HEK293 (cell line): ENCODE data around the gene IRF8.

ENCODE experiments used
- CTCF ChIA-PET: fragments of 350-600 bp; formaldehyde crosslinking; extraction: SDS; loops from one replicate; lab custom pipeline; 2021; ENCODE audit warnings: antibody characterized with exemption; lab: Yijun Ruan, JAX
- POLR2A ChIA-PET: fragments of 300-600 bp; formaldehyde crosslinking; extraction: SDS; loops from one replicate; lab custom pipeline; 2020; ENCODE audit warnings: antibody characterized with exemption, inconsistent platforms; lab: Yijun Ruan, JAX
- H3K27ac ChIP-seq: fragments of 200-500 bp; sonication (Bioruptor generic); 2 replicates; pipeline ENCODE4 v1.5.1; 2014; ENCODE audit warnings: low read depth, low read length, control low read depth, inconsistent platforms; ENCODE audit errors: extremely low read depth
- H3K36me3 ChIP-seq, 2 experiments: fragments of 200-500 bp in 1 of 2; sonication (Bioruptor generic) in 1 of 2; 1 replicate in 1 of 2; 2 replicates in 1 of 2; pipeline ENCODE4 v1.5.1; 2014 to 2017; ENCODE audit warnings: inconsistent platforms in 2 of 2, low read length in 2 of 2; ENCODE audit not compliant: control insufficient read depth in 2 of 2, insufficient read depth in 1 of 2
- H3K4me1 ChIP-seq: fragments of 200-500 bp; sonication (Bioruptor generic); 2 replicates; pipeline ENCODE4 v1.5.1; 2014; ENCODE audit warnings: mild to moderate bottlenecking, low read length, inconsistent platforms; ENCODE audit not compliant: control insufficient read depth, insufficient read depth
- H3K4me3 ChIP-seq: 2 replicates; pipeline ENCODE4 v1.5.1; 2011; ENCODE audit warnings: low read depth, mild to moderate bottlenecking, control low read depth, low read length, moderate library complexity
- H3K9me3 ChIP-seq: fragments of 200-500 bp; sonication (Bioruptor generic); 2 replicates; pipeline ENCODE4 v1.5.1; 2014; ENCODE audit warnings: low read depth, low read length, inconsistent platforms; ENCODE audit not compliant: control insufficient read depth, insufficient read depth
- FEZF1 ChIP-seq: fragments of 450-650 bp; formaldehyde crosslinking; IDR thresholded peaks from 2 replicates; pipeline ENCODE4 v1.5.1; 2016; ENCODE audit warnings: missing biosample characterization, missing genetic modification characterization
- GLI2 ChIP-seq: fragments of 450-650 bp; formaldehyde crosslinking; IDR thresholded peaks from 2 replicates; pipeline ENCODE4; 2017; ENCODE audit warnings: missing biosample characterization, missing genetic modification characterization, low read depth, borderline replicate concordance
- SALL2 ChIP-seq: fragments of 450-650 bp; formaldehyde crosslinking; IDR thresholded peaks from 2 replicates; pipeline ENCODE4 v1.5.0; 2017; ENCODE audit warnings: missing biosample characterization, mild to moderate bottlenecking, missing genetic modification characterization, borderline replicate concordance
- SCRT2 ChIP-seq: fragments of 450-650 bp; formaldehyde crosslinking; IDR thresholded peaks from 2 replicates; pipeline ENCODE4 v1.5.1; 2016; ENCODE audit warnings: missing biosample characterization, missing genetic modification characterization
- TCF7L2 ChIP-seq: IDR thresholded peaks from 2 replicates; pipeline ENCODE4 v1.6.1; 2011; ENCODE audit warnings: low read depth, mild to moderate bottlenecking, inconsistent platforms, low read length, moderate library complexity, borderline replicate concordance
- WT1 ChIP-seq: fragments of 450-650 bp; formaldehyde crosslinking; IDR thresholded peaks from 2 replicates; pipeline ENCODE4 v1.5.1; 2016; ENCODE audit warnings: missing biosample characterization, missing genetic modification characterization
- ZNF138 ChIP-seq: fragments of 450-650 bp; formaldehyde crosslinking; IDR thresholded peaks from 2 replicates; pipeline ENCODE4 v1.5.1; 2016; ENCODE audit warnings: missing biosample characterization, missing genetic modification characterization, borderline replicate concordance
- ZNF311 ChIP-seq: fragments of 450-650 bp; formaldehyde crosslinking; IDR thresholded peaks from 2 replicates; pipeline ENCODE4 v1.5.1; 2017; ENCODE audit warnings: missing biosample characterization, missing genetic modification characterization, borderline replicate concordance
- ZNF335 ChIP-seq: fragments of 450-650 bp; formaldehyde crosslinking; conservative IDR thresholded peaks from 2 replicates; pipeline ENCODE4 v1.5.1; 2016; ENCODE audit warnings: missing biosample characterization, missing genetic modification characterization
- ZNF560 ChIP-seq: fragments of 450-650 bp; formaldehyde crosslinking; IDR thresholded peaks from 2 replicates; pipeline ENCODE4 v1.5.1; 2017; ENCODE audit warnings: missing biosample characterization, missing genetic modification characterization, borderline replicate concordance
- ZNF571 ChIP-seq: fragments of 450-650 bp; formaldehyde crosslinking; IDR thresholded peaks from 2 replicates; pipeline ENCODE4 v1.5.0; 2017; ENCODE audit warnings: missing biosample characterization, missing genetic modification characterization
- ZNF670 ChIP-seq: fragments of 450-650 bp; formaldehyde crosslinking; IDR thresholded peaks from 2 replicates; pipeline ENCODE4 v1.5.1; 2016; ENCODE audit warnings: missing biosample characterization, missing genetic modification characterization, low read depth
- ZNF768 ChIP-seq: fragments of 450-650 bp; formaldehyde crosslinking; IDR thresholded peaks from 2 replicates; pipeline ENCODE4 v1.5.1; 2018; ENCODE audit warnings: missing biosample characterization, mild to moderate bottlenecking, missing genetic modification characterization
- TF ChIP-seq, protein P1 (sequence below): fragments of 450-650 bp; formaldehyde crosslinking; IDR thresholded peaks from 2 replicates; pipeline ENCODE4 v1.5.1; 2016; ENCODE audit warnings: missing biosample characterization, missing genetic modification characterization
- TF ChIP-seq, protein P2 (sequence below): fragments of 450-650 bp; formaldehyde crosslinking; IDR thresholded peaks from 2 replicates; pipeline ENCODE4 v1.5.1; 2016; ENCODE audit warnings: missing biosample characterization, missing genetic modification characterization, low read depth

The IRF8 gene

DNA sequence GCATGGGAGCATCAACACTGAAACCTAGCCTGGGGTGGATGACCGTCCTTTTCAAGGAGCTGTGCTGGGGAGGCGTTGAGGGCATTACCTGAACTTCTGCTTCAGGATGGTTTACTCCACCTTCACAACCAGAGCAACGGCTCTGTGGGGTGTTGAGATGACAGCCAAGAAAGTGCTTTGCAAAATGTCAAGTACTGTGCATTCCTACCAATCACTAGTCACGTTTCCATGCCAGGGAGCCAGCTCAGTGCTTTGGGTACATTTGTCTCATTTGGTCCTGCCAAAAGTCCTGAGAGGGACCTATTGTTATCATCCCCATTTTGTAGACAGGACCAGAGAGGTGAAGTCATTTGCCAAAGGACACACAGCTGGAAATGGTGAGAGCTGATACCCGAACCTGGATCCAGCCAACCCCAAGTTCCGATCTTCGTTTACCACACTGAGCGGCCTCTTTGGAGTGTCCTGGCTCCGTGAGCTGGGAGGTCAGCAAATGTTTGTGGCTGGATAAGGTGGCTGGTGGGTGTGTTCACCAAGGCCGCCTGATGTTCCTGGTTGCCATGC is 61.6 kb downstream of the IRF8 start:
- Histone ChIP-seq H3K27ac (no peak overlapping the region), H3K4me3 (no peak overlapping the region), H3K9me3 (no peaks in the 10 kb centered on the region), H3K4me1 (no peaks in the 10 kb centered on the region)
- POLR2A ChIA-PET: interaction anchor here (0.6 to 1.5 kb wide), 2 partner anchors 62 to 105 kb away, joined by 4 to 6 read pairs; partner anchors contain the start of gene IRF8
- TF ChIP-seq ZNF768 (tag by site-specific recombination): peak; percentile 62; the same call in 1 of the 2 replicates
- TF ChIP-seq ZNF670: no peak
- TF ChIP-seq, all 188 proteins: peak for 1
- H3K36me3 ChIP-seq: no peaks in the 10 kb centered on the region
- CTCF ChIA-PET: interaction anchor here (0.6 to 1.1 kb wide), 2 partner anchors 66 to 141 kb away, joined by 3 read pairs; no protein-coding TSS in a partner anchor

DNA sequence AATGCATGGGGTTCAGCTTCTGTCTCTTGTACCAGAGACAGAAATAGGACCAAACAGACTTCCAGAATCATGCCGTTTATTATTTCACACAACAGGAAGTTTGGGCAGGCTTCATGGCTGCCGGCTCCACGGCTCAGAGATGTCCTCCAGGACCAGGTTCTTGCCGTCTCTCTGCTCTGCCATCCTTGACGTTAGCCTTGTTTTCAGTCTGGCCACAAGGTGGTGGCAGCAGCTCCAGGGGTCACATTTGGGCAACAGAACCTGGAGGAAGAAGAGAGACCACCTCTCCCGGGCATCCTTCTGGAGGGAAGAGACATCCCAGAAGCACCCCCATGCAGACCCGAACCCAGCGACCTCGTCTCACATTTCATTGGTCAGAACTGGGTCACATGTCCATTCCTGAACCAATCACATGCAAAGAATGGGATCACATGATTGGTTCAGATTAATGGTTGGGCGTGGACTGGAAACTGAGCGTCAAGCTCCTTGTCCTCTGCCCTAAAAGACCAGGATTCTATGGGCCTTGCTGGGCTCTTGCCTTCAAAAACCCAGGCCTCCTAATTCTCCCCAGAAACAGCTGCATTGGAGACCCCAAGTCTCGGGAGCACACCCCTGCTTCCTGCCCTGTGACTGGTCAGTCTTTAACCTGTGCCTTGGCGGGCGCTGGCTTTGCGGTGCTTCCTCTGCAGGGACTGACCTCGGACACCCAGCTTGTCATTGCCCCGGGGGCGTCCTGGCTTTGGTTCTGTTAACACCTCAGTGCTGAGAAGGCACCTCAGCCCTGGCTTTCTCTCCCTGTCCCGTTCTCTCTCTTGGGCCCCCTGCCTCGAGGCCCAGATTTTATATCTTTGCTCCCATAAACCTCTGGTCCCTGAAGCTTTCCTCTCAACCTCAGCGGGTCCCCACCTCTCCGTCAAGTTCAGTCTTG is 63.3 kb downstream of the IRF8 start:
- TF ChIP-seq ZNF138: no peak
- Histone ChIP-seq H3K4me3 (no peak overlapping the region), H3K4me1 (no peaks in the 10 kb centered on the region), H3K36me3 (no peaks in the 10 kb centered on the region), H3K9me3 (no peaks in the 10 kb centered on the region), H3K27ac (no peak overlapping the region)
- ChIA-PET POLR2A (interaction anchor here (1.5 kb wide), 1 partner anchor 63 kb away, joined by 4 read pairs; the partner anchor contains the start of gene IRF8), CTCF (interaction anchor here (0.5 to 1.5 kb wide), 3 partner anchors 141 to 289 kb away, joined by 4 to 8 read pairs (median 5); no protein-coding TSS in a partner anchor)

DNA sequence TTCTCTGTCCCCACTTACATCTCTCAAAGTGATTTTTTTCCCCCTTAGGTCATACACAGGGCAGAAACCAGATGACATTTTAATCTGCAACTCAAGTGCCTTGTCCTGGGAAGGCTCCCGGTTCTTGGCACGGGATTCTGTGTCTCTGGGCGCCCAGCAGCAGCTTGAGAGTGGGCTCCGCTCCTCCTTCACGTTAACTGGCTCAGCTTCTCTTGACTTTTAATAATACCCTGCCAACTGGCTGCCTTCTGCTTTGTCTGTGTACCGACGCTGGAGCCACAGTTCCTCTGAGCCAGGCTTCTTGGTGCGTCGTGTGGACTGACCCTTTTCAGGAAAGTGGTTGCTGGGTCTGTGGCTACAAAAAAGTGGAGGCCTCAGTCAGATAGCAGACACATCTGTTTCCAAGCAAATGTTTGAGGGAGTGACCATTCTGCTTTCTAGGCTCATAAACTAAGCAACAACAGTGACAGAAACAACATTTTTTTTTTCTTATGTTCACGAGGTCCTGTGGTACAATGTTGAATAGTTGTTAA is 64.9 kb downstream of the IRF8 start:
- no peaks in the 10 kb centered on the region for H3K36me3 ChIP-seq
- TF ChIP-seq ZNF311 (tag by site-specific recombination) (no peak), TCF7L2 (no peak), ZNF335 (no peak), GLI2 (no peak), SCRT2 (tag by site-specific recombination) (no peak), SALL2 (tag by site-specific recombination) (no peak), ZNF571 (tag by site-specific recombination) (no peak), FEZF1 (no peak), ZNF560 (tag by site-specific recombination) (no peak), WT1 (no peak)
- TF ChIP-seq, protein P1, sequence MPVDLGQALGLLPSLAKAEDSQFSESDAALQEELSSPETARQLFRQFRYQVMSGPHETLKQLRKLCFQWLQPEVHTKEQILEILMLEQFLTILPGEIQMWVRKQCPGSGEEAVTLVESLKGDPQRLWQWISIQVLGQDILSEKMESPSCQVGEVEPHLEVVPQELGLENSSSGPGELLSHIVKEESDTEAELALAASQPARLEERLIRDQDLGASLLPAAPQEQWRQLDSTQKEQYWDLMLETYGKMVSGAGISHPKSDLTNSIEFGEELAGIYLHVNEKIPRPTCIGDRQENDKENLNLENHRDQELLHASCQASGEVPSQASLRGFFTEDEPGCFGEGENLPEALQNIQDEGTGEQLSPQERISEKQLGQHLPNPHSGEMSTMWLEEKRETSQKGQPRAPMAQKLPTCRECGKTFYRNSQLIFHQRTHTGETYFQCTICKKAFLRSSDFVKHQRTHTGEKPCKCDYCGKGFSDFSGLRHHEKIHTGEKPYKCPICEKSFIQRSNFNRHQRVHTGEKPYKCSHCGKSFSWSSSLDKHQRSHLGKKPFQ (tag by site-specific recombination): no peak
- TF ChIP-seq, protein P2, sequence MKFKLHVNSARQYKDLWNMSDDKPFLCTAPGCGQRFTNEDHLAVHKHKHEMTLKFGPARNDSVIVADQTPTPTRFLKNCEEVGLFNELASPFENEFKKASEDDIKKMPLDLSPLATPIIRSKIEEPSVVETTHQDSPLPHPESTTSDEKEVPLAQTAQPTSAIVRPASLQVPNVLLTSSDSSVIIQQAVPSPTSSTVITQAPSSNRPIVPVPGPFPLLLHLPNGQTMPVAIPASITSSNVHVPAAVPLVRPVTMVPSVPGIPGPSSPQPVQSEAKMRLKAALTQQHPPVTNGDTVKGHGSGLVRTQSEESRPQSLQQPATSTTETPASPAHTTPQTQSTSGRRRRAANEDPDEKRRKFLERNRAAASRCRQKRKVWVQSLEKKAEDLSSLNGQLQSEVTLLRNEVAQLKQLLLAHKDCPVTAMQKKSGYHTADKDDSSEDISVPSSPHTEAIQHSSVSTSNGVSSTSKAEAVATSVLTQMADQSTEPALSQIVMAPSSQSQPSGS (tag by site-specific recombination): no peak
- TF ChIP-seq, all 188 proteins: peak for 0
- no peaks in the 10 kb centered on the region for H3K4me1 ChIP-seq
- ChIA-PET POLR2A (no interaction called here), CTCF (interaction anchor here (1.0 kb wide), 1 partner anchor 143 kb away, joined by 4 read pairs; no protein-coding TSS in a partner anchor)
- no peak overlapping the region for H3K4me3 ChIP-seq
- H3K27ac ChIP-seq: no peak overlapping the region
- no peaks in the 10 kb centered on the region for H3K9me3 ChIP-seq
